ENCODE measurements around the gene GGCX.
"Not testable (repeated sequence)": the region's sequence is repeated elsewhere in the genome, so short reads cannot be mapped to it uniquely, and the experiment has no call there.

The GGCX gene

DNA sequence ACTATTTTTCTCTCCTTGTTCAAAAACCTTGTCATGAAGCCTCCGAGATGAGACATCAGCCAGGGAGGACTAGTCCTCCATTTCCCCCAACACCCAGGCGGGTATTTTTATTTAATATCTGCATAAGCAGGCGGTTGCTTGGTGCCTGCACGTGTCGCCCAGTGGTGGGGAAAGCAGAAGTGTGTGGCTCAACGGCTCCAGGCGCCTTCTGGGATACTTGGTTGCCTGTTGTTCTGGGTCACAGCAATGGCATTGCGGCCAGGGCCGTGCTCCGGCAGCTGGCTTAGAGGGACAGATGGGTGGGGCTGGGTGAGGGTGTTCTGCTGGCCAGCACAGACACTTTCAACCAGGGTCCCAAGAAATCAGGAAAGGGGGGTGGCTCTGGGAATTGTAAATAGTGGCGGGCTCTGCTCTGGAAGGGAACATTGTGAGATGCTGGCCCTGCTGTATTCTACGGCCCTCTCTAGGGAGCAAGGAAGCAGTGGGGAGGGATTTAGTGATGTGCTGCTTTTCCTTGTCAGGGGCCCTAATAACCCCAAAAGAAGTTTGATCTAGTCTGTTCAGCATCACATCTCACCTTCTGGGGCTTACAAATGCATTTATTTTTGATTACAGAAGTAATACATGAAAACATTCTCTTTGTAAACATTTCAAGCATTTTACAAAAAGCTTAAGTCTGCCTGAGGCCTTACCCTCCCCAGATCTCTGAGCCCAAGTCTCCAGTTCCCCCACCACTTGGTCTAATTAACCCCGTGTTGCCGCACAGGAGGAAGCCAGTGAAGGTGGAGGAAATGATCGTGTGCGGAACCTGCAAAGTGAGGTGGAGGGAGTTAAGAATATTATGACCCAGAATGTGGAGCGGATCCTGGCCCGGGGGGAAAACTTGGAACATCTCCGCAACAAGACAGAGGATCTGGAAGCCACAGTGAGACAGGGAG is 17.2 kb upstream of the GGCX start:
- DNase-seq (ENCODE audit: extremely low spot score, insufficient read length, low read depth) (no peak), FAIRE-seq (no peak)

DNA sequence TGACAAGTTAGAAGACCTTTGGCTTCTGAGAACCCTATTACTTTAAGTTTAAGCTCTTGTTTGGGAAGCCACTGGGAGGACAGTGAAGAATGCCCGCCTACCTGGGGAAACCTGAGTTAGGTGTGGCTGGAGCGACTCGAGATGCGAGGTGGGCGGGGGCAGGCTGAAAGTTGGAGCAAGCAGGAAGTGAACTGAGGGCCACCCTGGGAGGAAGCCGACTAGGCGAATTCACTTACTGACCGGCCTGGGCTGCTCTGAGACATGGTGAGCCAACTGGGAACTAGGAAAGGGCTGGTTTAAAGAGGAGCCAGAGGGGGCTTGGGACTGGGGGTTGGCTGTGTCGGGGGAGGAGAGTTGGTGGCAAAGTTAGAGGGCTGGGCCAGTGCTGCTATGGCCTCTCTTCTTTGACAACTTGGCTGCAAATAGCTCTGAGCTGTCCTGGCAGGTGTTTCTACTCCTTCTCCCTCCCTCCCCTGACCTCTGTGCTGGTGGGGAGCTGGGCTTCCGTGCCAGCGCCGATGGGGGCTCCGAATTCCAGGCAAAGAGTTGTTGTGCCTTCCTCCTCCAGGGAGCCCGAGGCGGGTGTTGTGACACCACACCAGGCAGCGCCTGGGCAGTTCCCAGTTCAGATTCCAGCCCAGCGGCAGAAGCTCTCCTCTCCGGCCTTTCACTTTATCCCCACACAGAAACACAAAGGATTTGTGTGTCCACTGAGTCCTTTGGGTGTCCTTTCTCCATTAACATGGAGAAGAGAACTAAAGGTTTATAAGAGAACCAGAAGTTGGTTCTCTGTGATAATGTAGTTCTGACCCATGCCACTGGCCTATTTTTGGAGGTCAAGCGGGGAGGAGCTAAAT is 16.3 kb upstream of the GGCX start, which contains the start of gene VAMP8:
Gene VAMP8 (plus strand): TSS at position 201 of the 857 bp plus-strand sequence. CDS start 61 bp downstream, at position 262.
- no peak for DNase-seq (ENCODE audit: extremely low spot score, insufficient read length, low read depth)
- FAIRE-seq, result peak; percentile 80

DNA sequence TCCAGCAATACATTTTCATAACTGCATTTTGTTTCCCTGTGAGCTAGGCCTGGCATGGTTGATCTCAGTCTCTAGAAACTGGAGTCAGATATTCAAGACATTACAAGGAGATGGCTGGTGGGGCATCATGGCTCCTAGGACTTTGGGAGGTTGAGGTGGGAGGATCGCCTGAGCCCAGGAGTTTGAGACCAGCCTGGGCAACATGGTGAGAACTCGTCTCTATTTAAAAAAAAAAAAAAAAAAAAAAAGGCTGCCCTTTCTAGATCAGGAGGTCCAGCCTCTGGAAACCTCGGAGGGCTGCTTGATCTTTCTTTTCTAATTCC is 15.7 kb upstream of the GGCX start:
- DNase-seq (ENCODE audit: extremely low spot score, insufficient read length, low read depth), result no peak
- no peak for FAIRE-seq

DNA sequence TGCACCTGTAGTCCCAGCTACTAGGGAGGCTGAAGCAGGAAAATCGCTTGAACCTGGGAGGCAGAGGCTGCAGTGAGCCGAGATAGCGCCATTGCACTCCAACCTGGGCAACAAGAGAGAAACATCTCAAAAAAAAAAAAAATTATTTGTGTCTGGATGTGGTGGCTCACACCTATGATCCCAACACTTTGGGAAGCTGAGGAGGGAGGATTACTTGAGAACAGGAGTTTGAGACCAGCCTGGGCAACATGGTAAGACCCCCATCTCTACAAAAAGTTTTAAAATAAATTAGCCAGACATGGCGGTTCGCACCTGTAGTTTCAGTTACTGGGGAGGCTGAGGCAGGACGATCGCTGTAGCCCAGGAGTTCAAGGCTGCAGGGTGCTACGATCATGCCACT is 14.4 kb upstream of the GGCX start:
- no peak for DNase-seq (ENCODE audit: extremely low spot score, insufficient read length, low read depth)
- FAIRE-seq, result no peak

DNA sequence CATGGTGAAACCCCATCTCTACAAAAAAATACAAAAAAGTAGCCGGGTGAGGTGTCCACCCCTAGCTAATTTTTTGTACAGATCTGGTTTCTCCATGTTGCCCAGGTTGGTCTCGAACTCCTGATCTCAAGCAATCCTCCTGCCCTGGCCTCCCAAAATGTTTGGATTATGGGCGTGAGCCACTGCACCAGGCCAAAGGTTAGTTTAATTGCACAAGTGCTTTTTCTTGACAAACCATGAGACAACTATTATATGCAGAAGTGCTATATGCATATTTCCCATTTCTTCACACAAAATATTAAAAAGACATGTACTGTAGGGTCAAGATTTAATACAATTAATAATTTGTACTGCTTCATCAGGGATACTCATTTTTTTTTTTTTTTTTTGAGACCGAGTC is 5.0 kb upstream of the GGCX start:
- no peak for DNase-seq (ENCODE audit: extremely low spot score, insufficient read length, low read depth)
- FAIRE-seq, result no peak

DNA sequence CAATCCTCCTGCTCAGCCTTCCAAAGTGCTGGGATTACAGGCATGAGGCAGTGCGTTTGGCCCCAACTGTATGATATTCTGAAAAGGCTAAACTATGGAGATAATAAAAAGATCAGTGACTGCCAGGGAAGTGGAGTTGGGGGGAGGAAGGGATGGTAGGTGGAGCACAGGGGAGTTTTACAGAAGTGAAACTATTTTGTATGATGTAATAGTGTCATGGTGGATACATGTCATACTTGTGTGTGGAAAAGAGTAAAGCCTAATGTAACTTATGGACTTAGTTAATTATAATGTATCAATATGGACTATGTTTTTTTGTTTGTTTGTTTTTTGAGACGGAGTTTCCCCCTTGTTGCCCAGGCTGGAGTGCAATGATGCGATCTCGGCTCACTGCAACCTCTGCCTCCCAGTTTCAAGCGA is 2.9 kb upstream of the GGCX start:
- DNase-seq (ENCODE audit: extremely low spot score, insufficient read length, low read depth) (no peak), FAIRE-seq (no peak)

DNA sequence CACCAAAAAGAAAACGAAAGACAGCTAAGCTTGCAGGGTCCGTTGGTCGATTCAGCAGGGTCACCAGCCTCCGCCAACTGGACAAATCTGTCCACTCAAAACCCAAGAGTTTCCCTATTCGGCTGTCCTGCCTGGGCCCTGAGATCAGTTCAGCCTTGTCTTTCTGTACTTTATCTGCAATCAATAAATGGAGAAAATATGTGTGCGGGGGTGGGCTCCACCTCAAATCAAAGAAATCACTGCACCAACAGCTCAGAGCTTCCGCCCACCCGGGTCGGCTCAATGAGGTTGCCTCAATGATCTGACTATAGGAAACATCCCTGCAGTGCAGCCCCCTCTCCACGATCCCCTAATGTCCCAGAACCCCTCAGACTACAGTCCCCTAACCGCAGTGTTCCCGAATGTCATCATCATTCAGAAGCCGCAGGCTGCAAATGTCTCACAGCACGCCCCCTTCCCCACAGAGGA is 447 bp downstream of the GGCX start:
- DNase-seq (ENCODE audit: extremely low spot score, insufficient read length, low read depth) (no peak), FAIRE-seq (no peak)

DNA sequence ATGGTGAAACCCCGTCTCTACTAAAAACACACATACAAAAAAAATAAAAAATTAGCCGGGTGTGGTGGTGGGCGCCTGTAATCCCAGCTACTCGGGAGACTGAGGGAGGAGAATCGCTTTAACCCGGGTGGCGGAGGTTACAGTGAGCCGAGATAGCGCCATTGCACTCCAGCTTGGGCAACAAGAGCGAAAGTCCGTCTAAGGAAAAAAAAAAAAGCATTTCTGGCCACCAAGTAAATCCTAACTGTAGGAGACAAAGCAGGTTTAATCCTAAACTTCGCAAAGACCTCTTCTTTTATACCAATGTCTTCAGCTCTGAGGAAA is 928 bp downstream of the GGCX start:
- FAIRE-seq; DNase-seq (ENCODE audit: extremely low spot score, insufficient read length, low read depth): not testable (repeated sequence)

DNA sequence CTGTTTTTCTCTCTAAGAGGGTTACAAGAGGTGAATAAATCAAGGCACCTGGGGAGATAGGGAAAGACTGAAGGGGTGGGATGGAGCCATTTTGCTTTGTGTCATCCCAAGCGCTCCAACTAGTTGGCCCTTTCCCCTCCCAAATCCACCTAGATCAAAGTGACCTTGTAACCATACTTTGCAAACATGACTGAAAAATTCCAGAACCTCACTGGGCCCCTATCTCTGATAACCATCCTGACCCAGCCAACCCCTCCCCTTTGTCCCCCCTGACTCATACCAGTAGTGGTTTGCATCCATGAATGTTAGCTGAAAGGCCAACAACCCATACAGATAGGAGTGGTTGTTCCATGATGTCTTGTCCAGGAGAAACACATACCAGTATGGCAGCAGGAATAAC is 3.1 kb downstream of the GGCX start:
- FAIRE-seq (no peak), DNase-seq (ENCODE audit: extremely low spot score, insufficient read length, low read depth) (no peak)

DNA sequence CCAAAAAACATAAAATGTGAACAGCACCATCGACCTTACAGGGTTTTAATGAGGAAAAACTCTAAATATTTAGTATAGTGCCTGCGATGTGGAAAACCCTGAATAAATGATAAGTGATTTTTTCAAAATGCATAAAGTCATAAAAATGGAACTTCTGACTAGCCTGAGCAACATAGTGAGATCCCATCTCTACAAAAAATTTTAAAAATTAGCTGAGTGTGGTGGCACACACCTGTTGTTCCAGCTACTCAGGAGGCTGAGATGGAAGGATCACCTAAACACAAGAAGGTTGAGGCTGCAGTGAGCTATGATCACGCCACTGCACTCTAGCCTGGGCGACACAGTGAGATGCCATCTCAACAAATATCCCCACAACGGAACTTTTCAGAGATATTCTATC is 4.2 kb downstream of the GGCX start:
- DNase-seq (ENCODE audit: extremely low spot score, insufficient read length, low read depth), result no peak
- no peak for FAIRE-seq

DNA sequence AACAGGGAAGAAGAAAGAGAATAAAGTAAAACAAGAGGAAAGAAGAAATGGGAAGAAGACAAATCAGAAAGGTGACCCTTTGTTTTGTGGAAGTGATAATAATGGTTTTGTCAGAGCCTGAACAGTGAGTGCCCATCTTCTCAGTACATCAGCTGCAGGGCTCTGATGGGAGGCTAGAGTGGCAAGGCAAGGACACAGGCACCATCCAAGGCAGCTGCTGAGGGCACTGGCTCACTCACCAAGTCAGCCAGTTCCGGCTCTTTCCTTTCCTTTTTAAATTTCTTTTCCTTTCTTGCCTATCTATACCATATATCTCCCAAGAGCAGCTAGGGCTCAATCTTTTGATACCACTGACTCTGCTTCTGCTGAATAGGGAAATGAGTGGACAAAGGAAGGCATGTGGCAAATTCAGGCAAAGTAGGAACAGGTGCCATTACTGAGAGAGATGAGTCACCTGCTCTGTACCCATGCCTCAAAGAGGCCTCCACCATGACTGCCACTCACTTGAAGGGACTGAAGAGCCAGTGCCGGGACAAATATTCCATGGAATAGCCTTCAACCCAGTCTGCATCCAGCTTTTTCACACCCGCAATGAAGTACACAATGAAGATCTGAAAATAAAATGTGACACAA is 6.2 kb downstream of the GGCX start:
- no peak for DNase-seq (ENCODE audit: extremely low spot score, insufficient read length, low read depth)

DNA sequence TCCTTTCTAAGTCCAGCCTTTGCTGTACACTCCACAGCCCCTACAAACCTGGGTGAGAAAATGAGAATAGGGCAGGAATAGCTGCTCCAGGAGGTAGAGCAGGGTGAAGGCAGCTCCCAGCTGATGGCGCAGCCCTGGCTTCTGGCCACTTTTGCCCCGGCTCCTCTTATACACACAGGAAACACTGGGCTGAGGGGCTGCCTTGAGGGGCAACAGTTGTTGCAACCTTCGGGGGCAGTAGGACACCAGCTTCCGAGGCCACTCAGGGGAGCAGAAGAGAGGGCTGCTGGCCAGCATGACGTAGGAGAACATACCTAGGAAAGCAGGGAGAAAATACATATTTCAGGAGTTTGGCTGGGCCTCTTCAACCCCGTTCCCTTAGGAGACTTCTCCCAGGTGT is 8.1 kb downstream of the GGCX start:
- FAIRE-seq (no peak), DNase-seq (ENCODE audit: extremely low spot score, insufficient read length, low read depth) (no peak)

More for the DNA sequence above, 6.2 kb downstream of the GGCX start:
- no peak for FAIRE-seq

DNA sequence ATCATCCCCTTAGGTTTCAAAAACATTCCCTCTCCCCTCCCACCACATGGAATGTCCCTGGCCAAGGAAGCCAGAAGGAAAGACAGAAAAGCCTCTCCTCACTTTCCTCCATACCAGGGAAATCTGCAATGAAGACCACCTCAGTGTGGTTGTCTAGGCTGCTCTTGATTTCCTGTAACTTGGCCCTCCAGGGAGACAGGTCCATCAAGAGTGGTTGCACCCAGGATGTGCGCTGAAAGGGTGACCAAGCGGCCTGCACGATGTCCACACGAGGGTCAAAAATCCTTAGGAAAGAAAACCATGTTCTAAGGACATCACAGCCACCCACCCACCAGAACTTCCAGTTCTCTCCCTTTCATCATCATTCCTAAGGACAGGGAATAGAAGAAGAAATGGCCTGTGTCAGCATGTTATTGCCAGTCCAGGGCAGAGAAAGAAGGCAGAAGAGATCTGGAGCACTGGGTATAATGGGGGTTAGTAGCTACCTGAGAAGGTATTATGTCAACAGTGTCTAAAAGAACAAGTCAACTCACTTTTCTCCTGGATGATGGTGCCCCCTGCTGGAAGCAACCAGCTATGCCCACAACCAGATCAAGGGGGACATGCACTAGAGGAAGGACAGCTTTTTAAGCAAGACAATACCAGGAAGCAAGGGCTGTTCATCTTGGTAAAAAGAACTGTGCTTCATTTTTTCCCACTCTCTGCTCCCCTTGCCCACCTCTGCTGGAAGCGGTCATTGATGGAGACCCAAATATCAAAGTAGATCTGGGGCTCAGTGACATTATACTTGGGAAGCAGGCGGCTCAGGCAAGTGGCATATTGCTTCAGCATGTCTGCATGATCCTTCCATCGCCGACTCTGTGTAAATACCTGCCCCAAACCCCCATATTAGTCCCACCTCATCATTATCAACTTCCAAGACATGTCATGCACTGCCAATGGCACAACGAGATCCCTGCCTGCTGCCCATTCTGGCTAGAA is 9.3 kb downstream of the GGCX start:
- peak; percentile 54 for DNase-seq (ENCODE audit: extremely low spot score, insufficient read length, low read depth)
- peak; percentile 86 for FAIRE-seq

DNA sequence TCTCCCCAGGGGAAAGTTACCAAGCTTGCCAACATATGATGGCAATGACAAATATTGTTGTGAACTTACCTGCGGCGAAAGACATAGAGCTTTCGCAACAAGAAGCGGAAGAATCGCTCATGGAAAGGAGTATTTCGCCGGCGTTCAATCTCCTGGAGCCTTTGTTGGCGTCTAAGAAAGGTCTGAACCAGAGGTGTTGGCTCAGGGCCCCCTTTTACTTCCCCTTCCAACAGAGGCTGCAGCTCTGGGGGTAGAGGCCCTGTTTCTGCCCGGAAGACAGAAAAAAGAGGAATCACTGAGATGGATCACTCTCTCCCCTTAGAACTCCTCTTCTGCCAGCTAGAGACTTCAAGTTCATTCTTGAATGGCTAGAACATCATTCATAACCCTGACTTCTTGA is 10.8 kb downstream of the GGCX start:
- FAIRE-seq, result no peak
- DNase-seq (ENCODE audit: extremely low spot score, insufficient read length, low read depth), result no peak

DNA sequence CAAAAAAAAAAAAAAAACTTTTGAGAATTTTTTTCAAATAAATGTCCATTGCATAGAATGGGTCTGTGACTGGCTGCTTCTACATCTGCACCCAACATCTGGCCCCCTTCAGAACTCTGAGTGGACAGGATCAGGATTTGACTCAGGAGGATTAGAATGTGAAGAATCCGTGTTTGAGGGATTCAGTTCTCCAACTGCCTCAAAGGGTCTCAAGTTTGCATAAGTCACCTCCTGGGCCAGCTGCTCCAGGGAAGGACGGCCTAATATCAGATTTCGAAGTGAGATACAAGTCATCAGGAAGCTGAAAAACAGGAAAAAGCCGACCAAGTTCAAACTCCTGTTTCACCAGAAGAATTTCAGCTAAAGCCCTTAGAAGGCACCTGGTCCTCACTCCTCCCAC is 11.5 kb downstream of the GGCX start:
- FAIRE-seq (no peak), DNase-seq (ENCODE audit: extremely low spot score, insufficient read length, low read depth) (no peak)

DNA sequence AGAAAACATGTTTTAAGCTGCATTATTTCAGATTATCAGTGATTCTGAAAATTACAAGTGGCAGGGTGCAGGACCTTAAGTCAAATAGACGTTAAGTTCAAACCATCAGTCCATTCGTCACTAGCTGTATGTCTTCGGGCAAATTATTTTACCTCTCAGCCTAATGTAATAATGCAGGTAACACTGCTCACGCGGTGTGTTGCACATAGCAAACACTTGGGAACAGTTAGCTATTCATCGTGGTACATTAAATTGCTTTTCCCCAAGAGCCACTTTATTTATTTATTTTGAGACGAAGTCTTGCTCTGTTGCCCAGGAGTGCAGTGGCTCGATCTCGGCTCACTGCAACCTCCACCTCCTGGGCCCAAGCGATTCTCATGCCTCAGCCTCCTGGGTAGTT is 12.2 kb downstream of the GGCX start:
- no peak for DNase-seq (ENCODE audit: extremely low spot score, insufficient read length, low read depth)
- FAIRE-seq, result no peak

DNA sequence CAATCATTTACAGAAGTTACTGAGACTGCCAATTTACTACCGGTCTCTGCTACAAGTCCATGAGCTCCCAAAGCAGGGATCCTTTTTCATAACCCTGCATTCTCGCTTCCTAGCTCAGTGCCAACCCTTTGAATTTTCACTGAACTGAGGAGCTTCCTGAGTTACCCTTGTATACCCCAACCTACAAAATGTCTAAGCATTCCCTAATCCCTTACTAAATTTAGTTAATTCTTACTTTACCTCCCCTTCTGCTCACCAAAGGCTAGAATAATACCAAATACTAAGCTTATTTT is 12.7 kb downstream of the GGCX start:
- FAIRE-seq, result no peak
- DNase-seq (ENCODE audit: extremely low spot score, insufficient read length, low read depth), result no peak

DNA sequence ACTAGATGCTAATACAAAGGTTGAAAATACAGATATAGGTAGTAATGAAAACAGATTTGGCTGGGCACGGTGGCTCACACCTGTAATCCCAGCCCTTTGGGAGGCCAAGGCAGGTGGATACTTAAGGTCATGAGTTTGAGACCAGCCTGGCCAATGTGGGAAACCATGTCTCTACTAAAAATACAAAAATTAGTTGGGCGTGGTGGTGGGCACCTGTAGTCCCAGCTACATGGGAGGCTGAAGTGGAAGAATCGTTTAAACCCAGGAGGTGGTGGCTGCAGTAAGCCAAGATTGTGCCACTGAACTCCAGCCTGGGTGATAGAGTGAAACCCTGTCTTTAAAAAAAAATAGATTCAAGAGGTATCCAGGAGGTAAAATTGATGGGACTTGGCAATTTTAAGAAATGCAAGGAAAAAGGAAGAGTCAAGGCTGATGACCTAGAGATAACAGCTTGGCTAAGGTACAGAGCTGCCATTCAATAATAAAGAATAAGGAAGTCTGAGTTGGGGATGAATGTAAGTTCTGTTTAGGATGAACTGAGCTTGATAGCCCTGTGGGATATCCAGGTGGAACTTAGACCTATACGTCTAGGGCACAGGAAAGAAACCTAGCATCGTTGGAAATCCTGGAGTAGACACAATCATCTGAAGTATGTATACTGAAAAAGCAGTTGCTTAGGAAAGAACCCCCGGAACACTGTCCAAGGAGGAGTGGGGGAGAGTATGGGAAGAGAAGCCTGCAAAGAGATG is 13.3 kb downstream of the GGCX start:
- no peak for DNase-seq (ENCODE audit: extremely low spot score, insufficient read length, low read depth)
- no peak for FAIRE-seq

Measured in GM18507 (cell line).